Activated naive CD8-positive, alpha-beta T cell (primary cell): ENCODE results near the gene PNLIPRP3.

Source experiments
- H3K27ac Mint-ChIP-seq: one replicate; pipeline ENCODE4 v1.8.0; 2021; ENCODE audit warnings: mixed read lengths
- H3K27me3 Mint-ChIP-seq: one replicate; pipeline ENCODE4 v1.8.0; 2021; ENCODE audit warnings: mixed read lengths
- H3K36me3 Mint-ChIP-seq: one replicate; pipeline ENCODE4 v1.8.0; 2021; ENCODE audit warnings: mixed read lengths
- H3K4me1 Mint-ChIP-seq: one replicate; pipeline ENCODE4 v1.8.0; 2021; ENCODE audit warnings: low read depth, mixed read lengths
- H3K4me3 Mint-ChIP-seq: one replicate; pipeline ENCODE4 v1.8.0; 2021; ENCODE audit warnings: mild to moderate bottlenecking, mixed read lengths
- H3K9me3 Mint-ChIP-seq: one replicate; pipeline ENCODE4 v1.8.0; 2021; ENCODE audit warnings: low read depth, mixed read lengths

The PNLIPRP3 gene

GRCh38 chr10:116466715-116467422 lies 39.2 kb downstream of the PNLIPRP3 start:
- Mint-ChIP-seq H3K9me3 (no peaks in the 10 kb centered on the region), H3K27me3 (peaks cover 4% of the 10 kb centered on the region), H3K36me3 (no peaks in the 10 kb centered on the region), H3K4me1 (no peaks in the 10 kb centered on the region), H3K4me3 (no peak overlapping the region), H3K27ac (no peak overlapping the region)

GRCh38 chr10:116469437-116469836 lies 41.8 kb downstream of the PNLIPRP3 start:
- Mint-ChIP-seq H3K9me3 (no peaks in the 10 kb centered on the region), H3K27me3 (peaks cover 4% of the 10 kb centered on the region), H3K4me1 (no peaks in the 10 kb centered on the region), H3K4me3 (no peak overlapping the region), H3K27ac (no peak overlapping the region), H3K36me3 (no peaks in the 10 kb centered on the region)

DNA sequence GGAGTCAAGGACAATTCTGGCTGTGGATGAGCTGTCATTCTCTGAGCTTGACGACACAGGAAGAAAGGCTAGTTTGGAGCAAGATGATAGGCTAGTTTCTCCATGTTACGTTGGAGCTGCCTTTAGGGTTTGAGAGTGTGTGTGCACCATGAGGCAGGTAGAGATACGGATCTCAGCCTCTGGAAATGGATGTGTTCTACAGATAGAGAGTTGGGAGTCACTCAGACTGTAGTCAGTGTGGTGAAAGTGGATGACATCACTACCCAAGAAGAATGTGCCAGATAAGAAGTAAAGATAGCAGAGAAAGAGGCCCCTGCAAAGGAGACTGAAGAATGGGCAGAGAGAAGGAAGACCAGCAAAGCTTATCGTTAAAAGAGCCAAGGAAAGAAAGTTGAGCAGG lies 42.4 kb downstream of the PNLIPRP3 start:
- Mint-ChIP-seq H3K9me3 (no peaks in the 10 kb centered on the region), H3K27ac (no peak overlapping the region), H3K36me3 (no peaks in the 10 kb centered on the region), H3K4me3 (no peak overlapping the region), H3K4me1 (no peaks in the 10 kb centered on the region), H3K27me3 (peaks cover 4% of the 10 kb centered on the region)

DNA sequence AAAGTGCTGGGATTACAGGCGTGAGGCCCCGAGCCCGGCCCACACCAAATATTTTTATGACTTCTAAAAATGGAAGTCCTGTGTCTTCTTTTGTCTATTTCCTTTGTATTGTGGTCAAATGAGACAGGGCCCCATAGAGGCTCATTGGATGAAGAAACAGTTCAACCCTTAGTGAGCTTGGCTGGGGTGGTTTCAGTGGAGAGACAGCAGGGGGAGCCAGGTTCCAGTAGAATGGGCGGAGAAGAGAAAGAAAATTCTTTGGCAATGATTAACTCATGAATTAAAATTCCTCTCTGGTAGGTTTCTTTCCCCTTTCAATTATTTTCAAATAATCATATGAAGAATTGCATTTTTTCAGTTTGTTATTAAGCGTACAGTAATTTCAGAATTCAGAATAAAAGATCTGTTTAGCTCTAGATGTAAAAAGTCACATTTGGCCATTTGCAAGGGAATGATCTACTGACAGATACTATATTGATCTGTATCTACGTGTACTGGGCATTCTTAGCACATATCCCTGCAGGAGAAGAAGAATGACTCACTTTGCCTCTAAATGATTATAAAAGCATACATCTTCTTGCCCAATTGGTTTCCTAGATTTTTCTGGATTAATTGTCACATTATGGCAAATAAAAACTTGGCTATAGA lies 43.2 kb downstream of the PNLIPRP3 start:
- no peaks in the 10 kb centered on the region for H3K4me1 Mint-ChIP-seq
- H3K4me3 Mint-ChIP-seq, result no peak overlapping the region
- peaks cover 4% of the 10 kb centered on the region for H3K27me3 Mint-ChIP-seq
- H3K9me3 Mint-ChIP-seq, result no peaks in the 10 kb centered on the region
- no peaks in the 10 kb centered on the region for H3K36me3 Mint-ChIP-seq
- no peak overlapping the region for H3K27ac Mint-ChIP-seq

- H3K4me1 Mint-ChIP-seq, result no peaks in the 10 kb centered on the region
- H3K9me3 Mint-ChIP-seq, result no peaks in the 10 kb centered on the region
- H3K27me3 Mint-ChIP-seq, result peaks cover 4% of the 10 kb centered on the region
- no peak overlapping the region for H3K4me3 Mint-ChIP-seq
- H3K27ac Mint-ChIP-seq, result no peak overlapping the region
- H3K36me3 Mint-ChIP-seq, result no peaks in the 10 kb centered on the region
Measured at GRCh38 chr10:116472891-116473290, 45.2 kb downstream of the PNLIPRP3 start.

GRCh38 chr10:116475866-116476265 lies 48.2 kb downstream of the PNLIPRP3 start:
- H3K4me3 Mint-ChIP-seq, result no peak overlapping the region
- no peaks in the 10 kb centered on the region for H3K9me3 Mint-ChIP-seq
- no peaks in the 10 kb centered on the region for H3K36me3 Mint-ChIP-seq
- peaks cover 5% of the 10 kb centered on the region for H3K27me3 Mint-ChIP-seq
- no peaks in the 10 kb centered on the region for H3K4me1 Mint-ChIP-seq
- no peak overlapping the region for H3K27ac Mint-ChIP-seq

GRCh38 chr10:116476461-116476860 lies 48.8 kb downstream of the PNLIPRP3 start:
- H3K36me3 Mint-ChIP-seq, result no peaks in the 10 kb centered on the region
- H3K27me3 Mint-ChIP-seq, result peaks cover 7% of the 10 kb centered on the region

GRCh38 chr10:116477986-116478664 lies 50.5 kb downstream of the PNLIPRP3 start:
- H3K27me3 Mint-ChIP-seq, result peaks cover 5% of the 10 kb centered on the region
- H3K36me3 Mint-ChIP-seq, result no peaks in the 10 kb centered on the region
- no peak overlapping the region for H3K27ac Mint-ChIP-seq
- no peaks in the 10 kb centered on the region for H3K4me1 Mint-ChIP-seq
- H3K9me3 Mint-ChIP-seq, result no peaks in the 10 kb centered on the region
- H3K4me3 Mint-ChIP-seq, result no peak overlapping the region

More at GRCh38 chr10:116476461-116476860, 48.8 kb downstream of the PNLIPRP3 start:
- Mint-ChIP-seq H3K4me3 (no peak overlapping the region), H3K4me1 (no peaks in the 10 kb centered on the region), H3K27ac (no peak overlapping the region), H3K9me3 (no peaks in the 10 kb centered on the region)

DNA sequence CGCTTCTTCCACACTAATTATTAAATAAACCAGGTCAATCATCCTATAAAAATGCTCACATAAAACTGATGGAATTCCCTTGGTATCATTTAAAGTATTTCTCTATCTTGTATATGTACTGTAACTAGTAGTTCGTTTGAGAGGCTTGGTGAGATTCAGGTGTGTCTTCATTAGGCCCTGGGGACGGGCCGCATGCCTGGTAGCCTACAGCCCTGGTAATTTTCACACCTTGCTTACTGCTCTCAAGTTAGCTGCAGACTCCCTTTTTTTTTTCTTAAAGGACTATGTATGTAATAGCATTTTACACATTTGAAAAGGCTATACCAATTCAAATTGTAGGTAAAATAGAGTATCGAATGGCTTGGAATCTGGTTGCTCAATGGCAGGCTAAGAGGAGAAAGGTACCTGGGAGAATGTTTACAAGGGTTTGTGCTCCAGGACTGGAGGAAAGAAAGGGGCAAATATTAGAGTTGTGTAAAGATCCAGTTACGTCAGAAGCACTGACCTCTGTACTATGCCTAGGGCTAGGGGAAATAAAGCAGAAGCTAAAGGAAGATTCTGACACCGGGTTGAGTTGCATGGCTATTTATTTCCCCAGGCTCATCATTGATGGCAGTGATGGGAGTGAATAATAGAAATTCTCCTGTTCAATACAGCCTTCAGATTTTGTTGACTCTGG lies 59.3 kb downstream of the PNLIPRP3 start:
- peaks cover 7% of the 10 kb centered on the region for H3K27me3 Mint-ChIP-seq
- H3K27ac Mint-ChIP-seq, result no peak overlapping the region
- H3K4me1 Mint-ChIP-seq, result no peaks in the 10 kb centered on the region
- no peaks in the 10 kb centered on the region for H3K9me3 Mint-ChIP-seq
- H3K4me3 Mint-ChIP-seq, result no peak overlapping the region
- H3K36me3 Mint-ChIP-seq, result no peaks in the 10 kb centered on the region

DNA sequence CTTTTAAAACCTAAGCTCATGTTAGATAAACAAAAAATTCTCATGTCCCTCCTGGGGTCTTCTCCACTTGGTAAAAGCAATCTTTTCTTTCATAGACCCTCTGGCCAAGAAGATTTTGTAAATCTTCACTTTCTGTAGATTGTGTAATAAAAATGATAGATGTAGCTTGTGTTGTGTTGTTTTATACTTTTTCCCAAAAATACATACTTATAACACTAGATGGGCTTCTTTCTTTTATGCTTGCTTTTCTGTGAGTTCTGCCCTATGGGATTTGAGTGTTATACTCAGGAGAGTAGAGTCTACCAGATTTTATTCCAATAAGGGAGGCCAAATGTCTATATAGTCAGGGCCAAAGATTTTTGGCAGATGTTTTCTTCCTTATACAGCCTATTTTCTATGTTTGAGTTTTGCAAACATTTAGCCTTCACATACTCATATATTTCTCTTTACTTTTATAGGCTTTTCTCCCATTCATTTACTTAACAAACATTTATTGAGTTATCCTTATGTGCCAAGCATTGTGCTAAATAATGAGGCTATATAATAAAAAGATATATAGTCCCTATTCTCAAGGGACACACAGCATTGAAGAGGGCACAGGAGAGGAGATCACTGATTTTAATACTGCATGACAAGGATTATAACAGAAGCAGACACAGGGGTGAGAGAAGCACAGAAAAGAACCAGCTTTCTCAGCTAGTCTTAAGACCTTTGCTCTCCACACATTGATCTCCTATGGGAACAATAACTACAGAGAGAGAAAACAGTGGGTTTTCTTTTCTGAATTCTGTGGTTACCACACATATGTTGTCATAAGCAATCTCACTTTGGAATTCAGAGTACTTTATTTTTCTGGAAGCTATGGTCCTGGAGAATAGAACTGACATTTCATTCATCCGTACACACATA lies 60.1 kb downstream of the PNLIPRP3 start:
- Mint-ChIP-seq H3K4me3 (no peak overlapping the region), H3K27ac (no peak overlapping the region), H3K27me3 (peaks cover 7% of the 10 kb centered on the region), H3K9me3 (no peaks in the 10 kb centered on the region), H3K4me1 (no peaks in the 10 kb centered on the region), H3K36me3 (no peaks in the 10 kb centered on the region)

DNA sequence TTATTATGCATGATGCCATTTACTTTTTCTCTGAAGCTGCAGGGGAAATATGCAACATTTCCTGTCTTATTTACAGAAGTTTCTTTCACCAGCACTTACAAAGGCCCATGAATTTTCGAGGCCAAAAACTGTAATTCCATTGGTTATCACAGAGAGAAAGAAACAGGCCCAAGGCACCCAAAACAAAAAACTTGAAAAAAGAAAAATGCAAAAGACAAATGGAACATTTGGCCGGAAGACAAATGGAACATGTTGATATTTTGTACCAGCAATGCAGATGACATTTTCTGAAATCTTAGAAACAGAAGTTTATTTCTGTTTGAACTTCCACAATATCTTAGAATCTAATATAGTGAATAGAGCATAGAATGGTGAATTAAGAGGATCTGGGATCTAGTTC lies 61.8 kb downstream of the PNLIPRP3 start:
- Mint-ChIP-seq H3K4me3 (no peak overlapping the region), H3K27ac (no peak overlapping the region), H3K36me3 (no peaks in the 10 kb centered on the region), H3K4me1 (no peaks in the 10 kb centered on the region), H3K27me3 (peaks cover 11% of the 10 kb centered on the region), H3K9me3 (no peaks in the 10 kb centered on the region)

GRCh38 chr10:116490028-116490662 lies 62.5 kb downstream of the PNLIPRP3 start:
- no peak overlapping the region for H3K4me3 Mint-ChIP-seq
- no peaks in the 10 kb centered on the region for H3K9me3 Mint-ChIP-seq
- H3K27me3 Mint-ChIP-seq, result peaks cover 14% of the 10 kb centered on the region
- H3K36me3 Mint-ChIP-seq, result no peaks in the 10 kb centered on the region
- H3K27ac Mint-ChIP-seq, result no peak overlapping the region
- no peaks in the 10 kb centered on the region for H3K4me1 Mint-ChIP-seq

- Mint-ChIP-seq H3K27me3 (peaks cover 3% of the 10 kb centered on the region), H3K4me3 (no peak overlapping the region), H3K27ac (no peak overlapping the region), H3K4me1 (no peaks in the 10 kb centered on the region), H3K9me3 (no peaks in the 10 kb centered on the region), H3K36me3 (no peaks in the 10 kb centered on the region)
Measured at GRCh38 chr10:116504786-116505185, 77.1 kb downstream of the PNLIPRP3 start.

- no peaks in the 10 kb centered on the region for H3K4me1 Mint-ChIP-seq
- H3K9me3 Mint-ChIP-seq, result no peaks in the 10 kb centered on the region
- H3K27ac Mint-ChIP-seq, result no peak overlapping the region
- peaks cover 5% of the 10 kb centered on the region for H3K27me3 Mint-ChIP-seq
- no peaks in the 10 kb centered on the region for H3K36me3 Mint-ChIP-seq
- H3K4me3 Mint-ChIP-seq, result no peak overlapping the region
Measured at GRCh38 chr10:116510565-116510964, 82.9 kb downstream of the PNLIPRP3 start.
